Fibroblast of villous mesenchyme (primary cell): ENCODE measurements around the gene PAX5. TPM values are rescaled to one million over a fixed set of nuclear protein-coding genes. Genes with fewer than 3 reads are reported as not detected.

Source experiments
- DNase-seq: peaks from one replicate; pipeline ENCODE4 v3.0.0-alpha.2; 2010; ENCODE audit warnings: low read depth
- H3K4me3 ChIP-seq: 2 replicates; pipeline ENCODE4 v1.5.1; 2011; ENCODE audit warnings: low read depth, mild to moderate bottlenecking, low read length
- CTCF ChIP-seq: IDR thresholded peaks from 2 replicates; pipeline ENCODE4 v1.5.1; 2012; ENCODE audit warnings: low read depth, mild to moderate bottlenecking, low read length; ENCODE audit not compliant: insufficient read depth
- total RNA-seq: library from RNA; depleted of rRNA; stranded (reverse); fragments of >200 nt; gene quantifications from 2 replicates; pipeline ENCODE4 v1.2.3, GENCODE V29; 2012

Gene PAX5
- total RNA-seq, 1 donor = not detected

GRCh38 chr9:36934478-36935065 is 99.5 kb downstream of the PAX5 start:
- no peak for TF ChIP-seq CTCF
- H3K4me3 ChIP-seq = no peak overlapping the region
- no peak for DNase-seq

GRCh38 chr9:36933676-36934215 is 100.3 kb downstream of the PAX5 start:
- H3K4me3 ChIP-seq = no peak overlapping the region
- no peak for TF ChIP-seq CTCF
- DNase-seq = no peak

GRCh38 chr9:36932198-36932597 is 101.9 kb downstream of the PAX5 start:
- no peak for TF ChIP-seq CTCF
- DNase-seq = no peak
- H3K4me3 ChIP-seq = no peak overlapping the region

GRCh38 chr9:36930941-36931340 is 103.1 kb downstream of the PAX5 start:
- no peak for DNase-seq
- H3K4me3 ChIP-seq = no peak overlapping the region
- TF ChIP-seq CTCF = no peak

DNA sequence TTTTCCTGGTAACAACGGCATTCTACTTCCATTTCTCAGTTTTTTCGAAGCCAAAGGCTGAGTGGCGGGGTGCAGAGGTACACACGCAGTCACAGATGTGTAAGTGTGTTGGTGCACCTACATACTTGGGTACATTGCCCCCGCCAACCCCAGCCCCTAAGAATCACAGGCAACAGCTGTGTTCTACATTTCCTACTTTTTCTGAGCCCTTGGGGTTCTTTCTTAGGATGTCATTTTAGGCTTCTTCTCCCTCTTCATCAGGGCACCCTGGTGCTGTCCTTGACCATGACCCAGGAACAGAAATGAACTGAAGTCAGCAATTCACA is 104.8 kb downstream of the PAX5 start:
- no peak for DNase-seq
- TF ChIP-seq CTCF = no peak
- no peak overlapping the region for H3K4me3 ChIP-seq

- no peak for TF ChIP-seq CTCF
- H3K4me3 ChIP-seq = no peak overlapping the region
- DNase-seq = peak; percentile 56
These were observed 105.3 kb downstream of the PAX5 start for GRCh38 chr9:36928670-36929349.
